ENCODE results near the gene RXYLT1. TPM values are rescaled to one million over a fixed set of nuclear protein-coding genes. Genes with fewer than 3 reads are reported as not detected.

RXYLT1 gene
- total RNA-seq, 3 donors from 2014 or later (not counting 1 experiment from before 2014, with no cell fraction given): 5.8 to 10.6 (median 7.0) TPM

GRCh38 chr12:63770375-63770774 is 9.3 kb upstream of the RXYLT1 start:
- H3K9me3 Mint-ChIP-seq: peaks cover 2 to 4% of the 10 kb centered on the region in 2 donors
- H3K4me3 Mint-ChIP-seq: no peak overlapping the region
- Histone ChIP-seq H3K9me3 (ENCODE audit: control insufficient read depth, insufficient read depth, low read length) (no peaks in the 10 kb centered on the region), H3K27ac (ENCODE audit: low read length) (no peak overlapping the region), H3K4me3 (ENCODE audit: low read length) (no peak overlapping the region), H3K4me1 (ENCODE audit: control insufficient read depth, insufficient read depth, low read length) (no peaks in the 10 kb centered on the region), H3K36me3 (ENCODE audit: control insufficient read depth, insufficient read depth, low read length) (no peaks in the 10 kb centered on the region), H3K27me3 (ENCODE audit: control insufficient read depth, insufficient read depth, low read length) (peaks cover 6% of the 10 kb centered on the region)
- H3K27me3 Mint-ChIP-seq (ENCODE audit: low read depth in 2 of 2): peaks cover 5 to 44% of the 10 kb centered on the region in 2 donors
- WGBS (ENCODE audit: insufficient coverage): 100% methylated on average over 1 of the region's 1 CpG
- no peak for TF ChIP-seq CTCF (IDR thresholded peaks at IDR 0.05)
- H3K4me1 Mint-ChIP-seq: no peaks in the 10 kb centered on the region
- H3K27ac Mint-ChIP-seq: no peak overlapping the region
- no peak for DNase-seq
- intact Hi-C loops (cut with micrococcal nuclease): loop anchor here (10.0 kb wide), 1 partner anchor 454 kb away; the partner anchor contains the start of gene KICS2
- peaks cover 5% of the 10 kb centered on the region for H3K36me3 Mint-ChIP-seq
- ATAC-seq: no peak

GRCh38 chr12:63777340-63777739 is 2.4 kb upstream of the RXYLT1 start:
- Histone ChIP-seq H3K9me3 (ENCODE audit: control insufficient read depth, insufficient read depth, low read length) (no peaks in the 10 kb centered on the region), H3K4me3 (ENCODE audit: low read length) (no peak overlapping the region), H3K36me3 (ENCODE audit: control insufficient read depth, insufficient read depth, low read length) (no peaks in the 10 kb centered on the region), H3K4me1 (ENCODE audit: control insufficient read depth, insufficient read depth, low read length) (peaks cover 6% of the 10 kb centered on the region), H3K27me3 (ENCODE audit: control insufficient read depth, insufficient read depth, low read length) (peaks cover 4% of the 10 kb centered on the region), H3K27ac (ENCODE audit: low read length) (no peak overlapping the region)
- intact Hi-C loops (cut with micrococcal nuclease): loop anchor here (10.0 kb wide), 1 partner anchor 447 kb away; the partner anchor contains the start of gene KICS2
- Mint-ChIP-seq H3K4me3 (no peak overlapping the region), H3K27me3 (ENCODE audit: low read depth in 2 of 2) (peaks cover 10 to 32% of the 10 kb centered on the region in 2 donors), H3K4me1 (peaks cover 11 to 19% of the 10 kb centered on the region in 2 donors), H3K9me3 (no peaks in the 10 kb centered on the region), H3K27ac (no peak overlapping the region), H3K36me3 (no peaks in the 10 kb centered on the region)
- no peak for TF ChIP-seq CTCF (IDR thresholded peaks at IDR 0.05)
- no peak for DNase-seq
- WGBS (ENCODE audit: insufficient coverage): no CpG with 5 or more reads among the region's 1 CpG
- ATAC-seq: no peak

GRCh38 chr12:63782466-63782865 is 2.8 kb downstream of the RXYLT1 start:
- no peak for DNase-seq
- no peak overlapping the region for H3K27ac Mint-ChIP-seq
- peaks cover 17% of the 10 kb centered on the region for H3K36me3 ChIP-seq (ENCODE audit: control insufficient read depth, insufficient read depth, low read length)
- no peak overlapping the region for H3K27ac ChIP-seq (ENCODE audit: low read length)
- no peaks in the 10 kb centered on the region for H3K27me3 ChIP-seq (ENCODE audit: control insufficient read depth, insufficient read depth, low read length)
- peaks cover 6% of the 10 kb centered on the region for H3K4me1 ChIP-seq (ENCODE audit: control insufficient read depth, insufficient read depth, low read length)
- no peaks in the 10 kb centered on the region for H3K27me3 Mint-ChIP-seq (ENCODE audit: low read depth in 2 of 2)
- TF ChIP-seq CTCF (IDR thresholded peaks at IDR 0.05): no peak
- H3K4me1 Mint-ChIP-seq: peaks cover 11 to 19% of the 10 kb centered on the region in 2 donors
- 100% methylated on average over 1 of the region's 1 CpG for WGBS (ENCODE audit: insufficient coverage)
- intact Hi-C loops (cut with micrococcal nuclease): no loop called here
- no peaks in the 10 kb centered on the region for H3K9me3 Mint-ChIP-seq
- H3K4me3 ChIP-seq (ENCODE audit: low read length): no peak overlapping the region
- H3K36me3 Mint-ChIP-seq: peaks cover 13% of the 10 kb centered on the region
- H3K9me3 ChIP-seq (ENCODE audit: control insufficient read depth, insufficient read depth, low read length): no peaks in the 10 kb centered on the region
- no peak for ATAC-seq
- no peak overlapping the region for H3K4me3 Mint-ChIP-seq

- Mint-ChIP-seq H3K27ac (no peak overlapping the region), H3K27me3 (ENCODE audit: low read depth in 2 of 2) (no peaks in the 10 kb centered on the region), H3K4me3 (no peak overlapping the region), H3K4me1 (peaks cover 0 to 4% of the 10 kb centered on the region in 2 donors), H3K9me3 (no peaks in the 10 kb centered on the region), H3K36me3 (peaks cover 15% of the 10 kb centered on the region)
- no peaks in the 10 kb centered on the region for H3K4me1 ChIP-seq (ENCODE audit: control insufficient read depth, insufficient read depth, low read length)
- H3K4me3 ChIP-seq (ENCODE audit: low read length): no peak overlapping the region
- no peak overlapping the region for H3K27ac ChIP-seq (ENCODE audit: low read length)
- ATAC-seq (no peak), DNase-seq (no peak)
- intact Hi-C loops (cut with micrococcal nuclease): no loop called here
- TF ChIP-seq CTCF (IDR thresholded peaks at IDR 0.05): no peak
- H3K36me3 ChIP-seq (ENCODE audit: control insufficient read depth, insufficient read depth, low read length): peaks cover 30% of the 10 kb centered on the region
- H3K9me3 ChIP-seq (ENCODE audit: control insufficient read depth, insufficient read depth, low read length): no peaks in the 10 kb centered on the region
- WGBS (ENCODE audit: insufficient coverage): 96% methylated on average over 3 of the region's 3 CpGs
- no peaks in the 10 kb centered on the region for H3K27me3 ChIP-seq (ENCODE audit: control insufficient read depth, insufficient read depth, low read length)
Observed at GRCh38 chr12:63787306-63787705, 7.6 kb downstream of the RXYLT1 start.
